Ovary (tissue), 3 donors: ENCODE results near the gene CREG2.

Experiments used
- EP300 ChIP-seq: sonication (generic); formaldehyde crosslinking; IDR thresholded peaks from one replicate; pipeline ENCODE4 v1.6.1; 2017; ENCODE audit warnings: antibody characterized with exemption
- POLR2A ChIP-seq: fragments of 450-650 bp; IDR thresholded peaks from one replicate; pipeline ENCODE4 v1.6.1; 2017; ENCODE audit warnings: antibody characterized with exemption, mild to moderate bottlenecking, moderate library complexity
- TF ChIP-seq, protein P1 (sequence below), 3 donors: fragments of 450-650 bp in 2 of 3; fragments of 200-600 bp in 1 of 3; IDR thresholded peaks; one replicate each; pipeline versions ENCODE4 v1.5.1 to v1.8.0; 2016 to 2022; ENCODE audit warnings: antibody characterized with exemption in 3 of 3, mild to moderate bottlenecking in 1 of 3
- donor health status: DM: no; HTN: no; CAD: no.

DNA sequence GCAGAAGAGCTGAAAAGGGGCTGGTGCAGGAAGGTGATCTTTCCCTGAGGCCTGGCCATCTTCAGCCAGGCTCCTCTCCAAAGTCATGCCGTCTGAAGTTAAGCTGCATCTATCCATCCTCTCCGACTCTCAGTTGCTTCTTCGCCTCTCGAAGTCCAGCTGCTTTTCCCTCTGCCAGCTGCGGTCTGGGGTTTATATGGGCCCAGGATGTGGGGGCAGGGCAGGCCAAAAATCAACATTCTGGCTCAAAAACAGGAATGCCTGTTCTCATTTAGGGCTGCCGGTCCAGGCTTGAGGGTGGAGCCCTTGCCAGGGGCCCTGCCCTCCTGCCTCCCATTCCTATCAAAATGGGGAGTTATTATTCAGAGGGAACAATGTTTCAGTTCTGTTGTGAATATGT, 31.2 kb downstream of the CREG2 start:
- TF ChIP-seq POLR2A (no peak), EP300 (no peak)
- TF ChIP-seq, protein P1, sequence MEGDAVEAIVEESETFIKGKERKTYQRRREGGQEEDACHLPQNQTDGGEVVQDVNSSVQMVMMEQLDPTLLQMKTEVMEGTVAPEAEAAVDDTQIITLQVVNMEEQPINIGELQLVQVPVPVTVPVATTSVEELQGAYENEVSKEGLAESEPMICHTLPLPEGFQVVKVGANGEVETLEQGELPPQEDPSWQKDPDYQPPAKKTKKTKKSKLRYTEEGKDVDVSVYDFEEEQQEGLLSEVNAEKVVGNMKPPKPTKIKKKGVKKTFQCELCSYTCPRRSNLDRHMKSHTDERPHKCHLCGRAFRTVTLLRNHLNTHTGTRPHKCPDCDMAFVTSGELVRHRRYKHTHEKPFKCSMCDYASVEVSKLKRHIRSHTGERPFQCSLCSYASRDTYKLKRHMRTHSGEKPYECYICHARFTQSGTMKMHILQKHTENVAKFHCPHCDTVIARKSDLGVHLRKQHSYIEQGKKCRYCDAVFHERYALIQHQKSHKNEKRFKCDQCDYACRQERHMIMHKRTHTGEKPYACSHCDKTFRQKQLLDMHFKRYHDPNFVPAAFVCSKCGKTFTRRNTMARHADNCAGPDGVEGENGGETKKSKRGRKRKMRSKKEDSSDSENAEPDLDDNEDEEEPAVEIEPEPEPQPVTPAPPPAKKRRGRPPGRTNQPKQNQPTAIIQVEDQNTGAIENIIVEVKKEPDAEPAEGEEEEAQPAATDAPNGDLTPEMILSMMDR (IDR thresholded peaks at IDR 0.05): no peak
